GM21526 (cell line): ENCODE results near the gene MAN1A2.
"Not testable (repeated sequence)": the region's sequence is repeated elsewhere in the genome, so short reads cannot be mapped to it uniquely, and the experiment has no call there.

Experiments
- ATAC-seq: cut with Tn5 transposase; IDR thresholded peaks from one replicate; pipeline ENCODE4 v1.9.1; 2021; ENCODE audit warnings: moderate library complexity; ENCODE audit not compliant: unreplicated experiment, low FRiP score

MAN1A2 gene

DNA sequence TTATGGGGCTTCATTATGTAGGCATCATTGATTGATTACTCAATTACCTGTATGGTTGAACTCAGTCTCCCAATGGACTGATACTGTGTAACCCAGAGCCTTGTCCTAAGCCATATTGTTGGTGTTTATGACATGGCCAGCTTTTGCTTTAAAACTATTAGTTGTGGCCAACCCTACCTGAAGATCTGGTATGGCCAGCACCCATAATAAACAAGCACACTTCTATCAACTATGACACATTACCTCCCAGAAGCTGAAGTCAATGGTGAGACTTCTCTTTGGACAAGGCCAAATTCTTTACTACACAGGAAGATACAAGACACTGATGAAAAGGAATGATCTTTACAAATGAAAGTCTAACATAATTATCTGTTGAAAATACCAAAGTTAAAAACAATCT is 28.8 kb downstream of the MAN1A2 start:
- ATAC-seq, result no peak

DNA sequence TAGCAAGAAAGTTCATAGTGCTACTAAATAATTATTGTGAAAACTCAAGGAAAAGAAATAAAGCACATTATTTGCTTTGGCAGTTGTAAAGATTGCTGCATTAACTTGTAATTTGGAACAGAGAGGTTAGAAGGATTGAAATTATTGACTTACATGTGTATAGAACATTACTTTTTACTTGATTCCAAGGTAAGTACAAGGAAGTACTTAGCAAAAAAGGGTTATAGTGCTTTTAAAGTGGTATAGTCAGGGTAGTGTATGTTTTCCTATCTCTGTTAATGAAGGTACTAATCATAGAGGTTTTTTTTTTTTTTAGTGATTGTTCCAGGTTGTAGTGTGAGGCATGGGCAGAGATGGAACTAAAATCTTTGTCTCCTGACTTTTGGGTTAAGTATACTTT is 29.4 kb downstream of the MAN1A2 start:
- no peak for ATAC-seq

DNA sequence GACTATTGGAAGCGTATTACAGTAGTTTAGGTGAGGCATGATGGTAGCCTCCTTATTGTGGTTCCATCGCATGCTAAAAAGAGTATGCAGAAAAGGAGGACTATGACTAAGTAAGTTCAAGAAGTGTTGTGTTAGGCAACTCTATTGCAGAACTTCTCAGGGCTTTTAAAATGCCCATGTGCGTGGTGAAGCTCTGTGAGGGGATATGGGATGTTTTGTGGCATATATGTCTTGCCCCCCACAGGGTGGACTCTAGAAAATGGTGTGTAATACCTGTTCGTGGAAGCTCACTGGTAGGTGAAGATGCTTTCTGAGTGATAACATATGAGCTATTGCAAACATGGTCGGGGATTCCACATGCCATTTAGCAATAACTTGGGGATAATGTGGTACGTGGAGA is 31.7 kb downstream of the MAN1A2 start:
- ATAC-seq, result no peak

DNA sequence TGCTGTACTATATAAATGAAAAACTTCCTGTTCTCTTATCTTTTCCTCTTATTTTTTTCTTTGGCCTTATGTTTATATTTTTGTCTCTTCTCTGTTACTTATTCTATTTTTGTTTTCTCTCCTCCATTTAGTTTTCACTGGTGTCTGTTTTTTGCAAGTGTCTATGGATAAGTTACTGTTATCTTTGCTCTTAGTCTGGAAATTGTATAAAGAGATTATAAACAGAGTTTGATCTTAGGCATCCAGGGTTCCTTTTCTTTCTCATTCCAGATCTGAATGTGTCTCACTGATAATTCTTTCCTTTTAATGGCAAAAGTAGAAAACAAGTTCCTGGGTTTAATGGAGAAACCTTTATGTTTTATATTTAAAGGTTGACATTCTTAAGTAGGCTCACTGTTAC is 34.5 kb downstream of the MAN1A2 start:
- no peak for ATAC-seq

DNA sequence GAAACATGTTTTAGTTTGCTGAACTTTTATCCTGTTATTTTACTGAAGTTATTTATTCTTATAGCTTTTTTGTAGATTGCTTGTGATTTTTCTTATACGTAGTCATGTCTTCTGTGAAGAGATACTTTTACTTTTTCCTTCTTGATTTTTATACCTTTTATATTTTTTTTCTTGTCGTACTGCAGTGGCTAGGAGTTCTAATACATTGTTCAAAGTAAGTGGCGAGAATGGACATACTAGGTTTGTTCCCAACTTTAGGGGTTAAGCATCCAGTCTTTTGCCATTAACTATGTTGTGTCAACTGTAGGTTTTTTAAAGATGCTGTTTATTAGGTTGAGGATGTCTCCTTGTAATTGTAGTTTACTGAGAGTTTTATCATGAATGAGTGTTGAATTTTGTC is 36.3 kb downstream of the MAN1A2 start:
- ATAC-seq, result no peak

DNA sequence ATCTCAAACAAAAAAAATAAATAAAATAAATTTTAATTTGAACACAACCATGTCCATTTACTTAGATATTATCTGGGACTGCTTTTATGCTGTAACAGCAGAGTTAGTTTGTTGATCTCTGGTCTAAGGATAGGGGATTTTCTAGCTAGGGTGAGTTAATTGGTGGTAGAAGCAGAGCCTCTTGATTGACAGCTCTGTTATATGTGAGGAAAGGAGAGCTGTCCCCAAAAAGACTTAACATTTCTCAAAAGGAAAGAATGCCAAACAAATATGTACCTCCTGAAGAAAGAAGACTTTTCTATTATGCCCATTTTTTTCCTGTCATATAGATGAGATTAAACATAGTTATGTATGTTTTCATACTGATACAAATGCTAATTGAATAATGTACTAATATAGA is 37.8 kb downstream of the MAN1A2 start:
- ATAC-seq, result no peak

DNA sequence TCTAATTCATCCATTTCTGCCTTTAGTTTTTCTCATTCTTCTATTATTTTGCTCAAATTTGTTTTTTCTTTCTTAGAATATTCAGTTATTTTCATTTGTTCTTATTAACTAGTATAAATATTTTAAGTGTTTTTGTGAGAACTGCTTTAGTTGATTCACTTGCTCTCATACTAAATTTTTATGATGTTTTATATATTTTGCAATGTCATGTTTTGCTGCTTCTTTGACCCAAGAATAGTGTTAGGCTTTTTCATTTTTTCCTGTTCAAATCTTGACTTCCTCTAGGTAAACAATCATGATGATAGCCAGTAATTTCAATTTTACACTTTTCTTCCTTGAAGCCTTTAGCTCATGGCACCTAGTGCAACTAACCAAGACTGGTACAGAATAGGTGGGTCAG is 45.2 kb downstream of the MAN1A2 start:
- ATAC-seq, result no peak

DNA sequence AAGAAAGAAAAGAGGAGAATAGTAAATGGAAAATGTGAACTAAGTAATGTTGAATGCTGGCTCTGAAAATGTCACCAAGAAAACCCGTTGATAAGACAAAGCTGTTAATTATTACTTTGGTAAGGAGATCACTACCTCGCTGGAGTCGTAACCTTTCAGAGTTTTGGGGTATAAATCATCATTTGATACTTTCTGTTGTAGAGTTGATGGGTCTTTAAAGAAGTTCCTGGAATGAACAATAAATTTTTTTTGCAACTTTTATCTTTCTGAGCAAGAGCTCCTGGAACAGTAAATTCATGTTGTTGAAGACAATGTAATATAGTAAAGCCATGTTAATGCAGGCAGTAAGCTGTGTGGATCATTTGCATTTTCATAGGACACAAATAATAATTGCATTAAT is 46.2 kb downstream of the MAN1A2 start:
- ATAC-seq, result no peak

DNA sequence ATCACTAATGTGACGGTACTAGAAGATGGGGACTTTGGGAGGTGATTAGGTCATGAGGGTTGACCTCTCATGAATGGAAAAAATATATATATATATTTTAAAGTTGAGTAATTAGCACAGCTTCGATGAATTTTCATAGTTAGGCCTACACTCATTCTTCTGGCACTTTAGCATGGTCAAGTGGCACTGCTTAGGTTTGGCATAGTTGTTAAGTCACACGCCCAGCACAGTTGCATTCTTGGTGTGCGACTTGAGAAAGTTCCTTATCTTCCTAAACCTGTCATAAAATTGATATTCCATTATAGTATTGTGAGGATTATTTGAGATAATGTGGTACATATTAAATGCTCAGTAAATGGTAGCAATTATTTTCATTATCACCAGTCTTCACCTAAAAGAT is 47.7 kb downstream of the MAN1A2 start:
- ATAC-seq, result no peak

DNA sequence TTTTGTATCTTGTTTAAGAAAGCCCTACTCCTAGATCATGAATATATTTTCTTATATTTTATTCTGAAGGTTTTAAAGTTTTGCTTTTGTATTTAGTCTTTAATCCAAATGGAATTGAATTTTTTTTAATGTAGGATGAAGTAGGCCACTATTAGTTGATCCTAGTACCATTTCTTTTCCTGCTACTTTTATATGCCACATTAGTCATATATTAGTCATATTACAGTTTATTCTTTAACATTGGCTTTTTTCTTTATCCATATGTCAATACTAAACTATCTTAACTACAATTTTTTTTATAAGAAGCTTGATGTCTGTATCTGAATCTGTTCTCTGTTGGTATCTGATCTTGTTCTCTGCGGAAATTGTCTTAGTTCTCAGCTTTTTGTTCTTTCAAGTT is 48.8 kb downstream of the MAN1A2 start:
- ATAC-seq, result no peak

DNA sequence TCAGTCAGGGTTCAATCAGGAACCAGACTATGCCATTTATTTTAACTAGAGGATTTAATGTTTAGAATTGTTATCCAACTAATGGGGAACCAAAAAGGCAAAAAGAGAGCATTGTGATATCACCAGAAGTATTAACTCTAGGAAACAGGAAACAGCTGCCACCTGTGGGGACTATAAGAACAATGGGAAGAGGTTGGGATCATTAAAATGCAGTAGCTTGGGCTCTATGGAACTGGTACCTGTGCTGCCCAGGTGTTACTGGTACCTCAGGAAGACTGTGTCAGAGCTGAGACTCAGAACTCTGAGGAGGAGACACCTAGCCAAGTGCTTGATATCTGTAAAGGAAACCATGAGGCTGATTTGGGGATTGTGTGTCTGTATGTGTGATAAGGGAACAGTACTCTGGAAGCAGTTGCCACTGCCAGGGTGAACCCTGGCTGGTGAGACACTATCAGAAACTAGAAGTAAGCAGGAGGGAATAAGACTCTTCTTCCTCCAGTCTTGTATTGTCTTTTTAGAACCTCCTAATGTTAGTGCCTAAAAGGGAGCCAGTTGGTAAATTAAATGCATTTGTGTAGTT is 49.4 kb downstream of the MAN1A2 start:
- no peak for ATAC-seq

DNA sequence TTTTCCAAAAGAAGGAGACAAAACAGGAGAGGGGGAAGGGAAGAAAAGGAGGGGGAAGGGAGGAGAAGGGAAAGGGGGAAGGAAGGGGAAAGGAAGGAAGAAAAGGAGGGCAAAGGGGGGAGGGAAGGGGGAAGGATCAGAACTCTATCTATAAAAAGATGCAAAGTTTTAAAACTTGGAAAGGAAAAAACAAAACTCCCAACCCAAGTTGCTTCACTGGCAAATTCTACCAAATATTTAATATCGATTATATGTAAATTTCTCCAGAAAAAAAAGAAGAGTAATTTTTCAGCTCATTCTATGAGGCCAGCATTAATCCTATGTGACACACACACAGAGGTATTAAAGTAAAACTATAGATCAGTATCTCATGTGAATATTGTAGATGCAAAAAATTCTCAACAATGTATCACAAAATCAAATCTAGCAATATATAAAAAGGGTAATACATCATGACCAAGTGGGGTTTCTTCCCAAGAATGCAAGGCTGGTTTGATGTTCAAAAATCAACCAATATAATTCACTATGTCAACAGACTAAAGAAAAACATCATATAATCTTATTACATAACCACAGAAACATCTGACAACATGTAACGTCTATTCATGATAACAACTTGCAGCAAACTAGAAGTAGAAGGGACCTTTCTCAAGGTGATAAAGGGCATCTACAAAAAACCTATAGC is 57.9 kb downstream of the MAN1A2 start:
- ATAC-seq, result no peak

DNA sequence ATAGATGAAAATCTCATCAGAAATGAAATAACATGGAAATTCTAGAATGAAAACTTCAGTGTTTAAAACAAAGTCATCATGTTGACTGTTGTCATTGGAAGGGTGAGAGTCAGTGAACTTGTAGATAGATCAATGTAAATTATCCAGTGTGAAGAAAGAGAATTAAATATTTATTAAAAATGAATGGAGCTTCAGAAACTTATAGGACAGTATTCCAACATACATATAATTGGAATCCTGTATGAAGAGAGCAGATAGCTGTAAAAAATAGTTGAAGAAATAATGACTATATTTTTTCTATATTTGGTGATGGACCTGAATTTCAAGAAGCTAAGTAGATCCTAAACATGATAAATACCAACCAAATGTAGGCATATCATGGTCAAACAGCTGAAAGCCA is 60.0 kb downstream of the MAN1A2 start:
- no peak for ATAC-seq

DNA sequence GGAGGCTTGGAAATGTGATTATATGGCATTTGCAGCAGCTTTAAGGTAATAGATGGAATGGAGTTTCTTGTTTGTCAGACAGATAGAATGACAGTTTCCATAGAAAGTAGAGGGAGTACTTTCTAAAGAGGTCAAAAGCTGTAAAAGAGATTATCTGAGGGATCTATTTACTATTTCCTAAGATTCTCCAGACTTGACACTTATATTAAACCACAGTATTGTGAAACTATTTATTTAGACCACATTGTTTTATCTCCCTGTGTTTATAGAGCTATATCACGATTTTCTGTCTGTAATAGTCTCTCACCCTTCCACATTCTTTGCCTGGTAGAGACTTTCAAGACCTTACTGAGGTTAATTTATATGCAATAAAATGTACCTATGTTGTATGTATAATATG is 66.7 kb downstream of the MAN1A2 start:
- no peak for ATAC-seq

DNA sequence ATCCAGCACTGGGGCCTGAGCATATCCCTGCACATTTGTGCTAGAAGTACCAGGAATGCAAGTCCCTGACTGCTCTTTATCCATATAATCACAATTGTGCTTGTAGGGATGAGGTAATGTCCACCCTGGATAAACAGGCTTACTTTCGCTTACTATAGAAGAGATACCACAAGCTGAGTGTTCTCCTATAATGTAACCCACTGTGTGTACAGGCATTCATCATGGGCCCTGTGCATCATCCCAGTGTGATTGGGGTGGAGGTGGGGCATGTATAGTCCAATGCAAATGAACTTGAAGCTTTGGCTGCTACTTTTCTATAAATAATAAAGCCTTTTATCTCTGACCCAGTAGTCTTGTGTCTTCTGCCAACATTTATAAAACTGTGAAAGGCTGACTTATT is 69.3 kb downstream of the MAN1A2 start:
- ATAC-seq, result no peak

DNA sequence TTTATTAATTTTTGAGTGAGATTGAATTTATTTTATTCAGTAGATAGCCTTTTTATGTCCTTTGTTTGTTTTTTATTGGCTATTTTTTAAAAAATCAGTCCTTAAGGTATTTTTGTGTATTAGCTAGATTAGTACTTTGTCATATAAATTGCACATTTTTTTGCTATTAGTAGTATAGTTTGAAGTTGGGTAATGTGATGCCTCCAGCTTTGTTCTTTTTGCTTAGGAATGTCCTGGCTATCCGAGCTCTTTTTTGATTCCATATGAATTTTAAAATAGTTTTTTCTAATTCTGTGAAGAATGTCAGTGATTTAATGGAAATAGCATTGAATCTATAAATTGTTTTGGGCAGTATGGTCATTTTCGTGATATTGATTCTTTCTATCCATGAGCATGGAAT is 80.4 kb downstream of the MAN1A2 start:
- no peak for ATAC-seq

DNA sequence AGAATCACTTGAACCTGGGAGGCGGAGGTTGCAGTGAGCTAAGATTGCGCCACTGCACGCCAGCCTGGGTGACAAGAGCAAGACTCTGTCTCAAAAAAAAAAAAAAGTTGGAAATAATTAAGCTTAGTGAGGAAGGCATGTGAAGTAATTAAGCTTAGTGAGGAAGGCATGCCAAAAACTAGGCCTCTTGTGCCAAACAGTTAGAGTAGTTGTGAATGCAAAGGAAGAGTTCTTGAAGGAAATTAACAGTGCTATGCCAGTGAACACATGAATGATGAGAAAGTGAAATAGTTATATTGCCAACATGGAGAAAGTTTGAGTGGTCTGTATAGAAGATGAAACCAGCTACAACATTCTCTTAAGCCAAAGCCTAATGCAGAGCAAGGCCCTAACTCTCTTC is 85.0 kb downstream of the MAN1A2 start:
- ATAC-seq, result no peak

DNA sequence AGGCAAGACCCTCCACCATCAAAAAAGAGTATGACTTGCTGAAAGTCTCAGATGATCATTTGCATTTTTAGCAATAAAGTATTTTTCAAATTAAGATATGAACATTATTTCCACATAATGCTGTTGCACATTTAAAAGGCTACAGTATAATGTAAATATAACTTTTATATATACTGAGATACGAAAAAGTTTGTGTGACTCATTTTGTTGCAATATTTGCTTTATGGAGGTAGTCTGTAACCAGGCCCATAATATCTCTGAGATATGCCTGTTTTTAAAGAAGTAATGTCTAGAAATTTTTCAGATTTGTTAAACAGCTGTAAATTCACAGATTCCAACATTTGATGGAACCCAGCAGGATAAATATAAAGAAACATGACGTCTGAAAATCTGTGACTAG is 86.7 kb downstream of the MAN1A2 start:
- ATAC-seq, result no peak

DNA sequence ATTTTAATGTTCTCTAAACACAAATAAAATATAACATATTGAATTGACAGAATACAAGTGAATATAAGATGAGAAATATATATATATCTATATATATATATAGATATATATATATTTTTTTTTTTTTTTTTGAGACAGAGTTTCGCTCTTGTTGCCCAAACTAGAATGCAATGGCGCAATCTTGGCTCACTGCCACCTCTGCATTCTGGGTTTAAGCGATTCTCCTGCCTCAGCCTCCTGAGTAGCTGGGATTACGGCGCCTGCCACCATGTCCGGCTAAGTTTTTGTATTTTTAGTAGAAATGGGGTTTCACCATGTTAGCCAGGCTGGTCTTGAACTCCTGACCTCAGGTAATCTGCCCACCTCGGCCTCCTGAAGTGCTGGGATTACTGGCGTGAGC is 91.2 kb downstream of the MAN1A2 start:
- ATAC-seq, result not testable (repeated sequence)

DNA sequence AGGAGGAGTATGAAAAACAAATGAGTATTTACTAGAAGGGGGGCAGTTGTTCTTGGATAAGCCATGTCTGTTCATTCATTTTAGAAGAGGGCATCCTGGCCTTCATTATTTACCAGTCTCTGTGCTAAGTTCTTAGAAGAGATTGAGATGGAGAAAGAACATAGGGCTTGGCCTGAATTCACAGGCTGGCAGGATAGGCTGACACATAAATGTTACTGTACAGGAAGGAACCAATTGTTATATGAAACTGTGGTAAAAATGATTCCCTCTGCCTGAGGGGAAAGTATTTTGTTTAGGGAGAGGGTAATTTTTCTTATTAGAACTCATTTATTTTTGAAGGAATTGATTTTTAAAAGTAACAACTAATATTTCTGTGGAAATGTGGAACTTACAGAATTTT is 99.5 kb downstream of the MAN1A2 start:
- ATAC-seq, result no peak

DNA sequence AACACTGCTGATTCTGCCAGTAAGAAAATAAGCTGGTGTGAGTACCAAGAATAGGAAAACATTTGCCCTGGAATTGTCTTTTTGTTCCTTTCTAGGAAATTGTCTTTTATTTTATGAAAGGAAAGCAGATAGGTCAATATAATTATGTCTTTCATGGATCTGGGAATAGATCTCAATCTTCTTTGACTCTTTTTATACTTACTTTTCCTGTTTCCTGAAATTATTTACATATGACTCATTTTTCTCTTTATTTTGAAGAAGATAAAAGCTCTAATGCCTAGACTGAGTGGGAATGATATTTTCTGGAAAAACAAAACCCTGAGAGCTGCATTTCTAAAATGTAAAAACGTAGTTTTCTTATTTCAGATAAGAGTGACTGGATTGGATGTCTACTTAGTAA is 100.1 kb downstream of the MAN1A2 start:
- ATAC-seq, result no peak

DNA sequence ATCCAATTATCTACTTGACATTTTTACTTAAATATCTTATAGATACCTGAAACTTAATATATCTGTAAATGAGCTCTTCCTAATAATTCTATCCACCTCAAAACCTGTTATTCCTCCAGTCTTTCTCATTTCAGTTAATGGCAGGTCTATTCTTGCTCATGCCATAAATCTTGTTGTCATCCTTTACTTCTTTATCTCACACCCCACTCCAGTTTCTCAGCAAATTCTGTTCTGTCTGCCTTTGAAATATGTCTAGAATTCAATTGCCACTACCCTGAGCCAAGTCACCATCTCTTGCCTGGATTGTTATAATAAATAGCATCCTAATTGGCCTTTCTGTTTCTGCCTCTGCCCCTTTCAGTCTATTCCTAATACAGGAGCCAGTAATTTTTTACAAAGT is 105.8 kb downstream of the MAN1A2 start:
- no peak for ATAC-seq

DNA sequence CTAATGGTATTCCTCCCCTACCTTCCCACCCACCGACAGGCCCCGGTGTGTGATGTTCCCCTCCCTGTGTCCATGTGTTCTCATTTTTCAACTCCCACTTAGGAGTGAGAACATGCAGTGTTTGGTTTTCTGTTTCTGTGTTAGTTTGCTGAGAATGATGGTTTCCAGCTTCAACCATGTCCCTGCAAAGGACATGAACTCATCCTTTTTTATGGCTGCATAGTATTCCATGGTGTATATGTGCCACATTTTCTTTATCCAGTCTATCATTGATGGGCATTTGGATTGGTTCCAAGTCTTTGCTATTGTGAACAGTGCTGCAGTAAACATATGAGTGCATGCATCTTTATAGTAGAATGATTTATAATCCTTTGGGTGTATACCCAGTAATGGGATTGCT is 108.2 kb downstream of the MAN1A2 start:
- ATAC-seq, result not testable (repeated sequence)
